ENCODE data around the gene BAK1. TPM values are rescaled to one million over a fixed set of nuclear protein-coding genes. Genes with fewer than 3 reads are reported as not detected.
A peak's percentile ranks its signal among the peaks of the same experiment; 100 is the strongest.

The BAK1 gene
- total RNA-seq, 1 experiment from 2014 or later: 23.7 TPM

- H3K9me2 ChIP-seq (replicated peaks; ENCODE audit: low read length): no peaks in the 10 kb centered on the region
- POLR2A ChIA-PET (ENCODE audit: unreplicated experiment): interaction anchor here (0.5 kb wide), 1 partner anchor 44 kb away, joined by 3 read pairs; no protein-coding TSS in a partner anchor
- peak overlapping the region; percentile 73 for H3K4me3 ChIP-seq (ENCODE audit: low read length)
- ATAC-seq: peak; percentile 86
- BruUV-seq (replicated peaks): TSS peak; percentile 22
- no peaks in the 10 kb centered on the region for H3F3A ChIP-seq (ENCODE audit: low read length, unreplicated experiment)
- TF ChIP-seq CTCF (conservative IDR thresholded peaks at IDR 0.05; ENCODE audit: low read depth, low read length) (no peak), EZH2 (IDR thresholded peaks at IDR 0.05; ENCODE audit: low read length, unreplicated experiment) (no peak), EZH2phosphoT487 (IDR thresholded peaks at IDR 0.05; ENCODE audit: borderline replicate concordance, low read length) (no peak)
- no peaks in the 10 kb centered on the region for H3K79me2 ChIP-seq (ENCODE audit: low read length)
- H3K27me3 ChIP-seq (ENCODE audit: low read length): no peaks in the 10 kb centered on the region
- CTCF ChIA-PET: no interaction called here
- peak overlapping the region; percentile 87 for H2AFZ ChIP-seq (ENCODE audit: low read length)
- no peaks in the 10 kb centered on the region for H4K20me1 ChIP-seq (ENCODE audit: low read length)
- peak; percentile 64 for DNase-seq
- peak overlapping the region; percentile 73 for H3K9ac ChIP-seq (ENCODE audit: low read length)
- peaks cover 21% of the 10 kb centered on the region for H3K4me1 ChIP-seq (ENCODE audit: insufficient read depth, low read length)
- H3K9me3 ChIP-seq (ENCODE audit: low read length): no peaks in the 10 kb centered on the region
- peak overlapping the region; percentile 65 for H3K27ac ChIP-seq (ENCODE audit: low read length)
- peak overlapping the region; percentile 90 for H3K4me2 ChIP-seq (ENCODE audit: low read length)
- intact Hi-C loops (cut with micrococcal nuclease): no loop called here
- H3K36me3 ChIP-seq (ENCODE audit: low read depth, low read length): peaks cover 20% of the 10 kb centered on the region
Observed at GRCh38 chr6:33570806-33571636, 9.1 kb downstream of the BAK1 start.

DNA sequence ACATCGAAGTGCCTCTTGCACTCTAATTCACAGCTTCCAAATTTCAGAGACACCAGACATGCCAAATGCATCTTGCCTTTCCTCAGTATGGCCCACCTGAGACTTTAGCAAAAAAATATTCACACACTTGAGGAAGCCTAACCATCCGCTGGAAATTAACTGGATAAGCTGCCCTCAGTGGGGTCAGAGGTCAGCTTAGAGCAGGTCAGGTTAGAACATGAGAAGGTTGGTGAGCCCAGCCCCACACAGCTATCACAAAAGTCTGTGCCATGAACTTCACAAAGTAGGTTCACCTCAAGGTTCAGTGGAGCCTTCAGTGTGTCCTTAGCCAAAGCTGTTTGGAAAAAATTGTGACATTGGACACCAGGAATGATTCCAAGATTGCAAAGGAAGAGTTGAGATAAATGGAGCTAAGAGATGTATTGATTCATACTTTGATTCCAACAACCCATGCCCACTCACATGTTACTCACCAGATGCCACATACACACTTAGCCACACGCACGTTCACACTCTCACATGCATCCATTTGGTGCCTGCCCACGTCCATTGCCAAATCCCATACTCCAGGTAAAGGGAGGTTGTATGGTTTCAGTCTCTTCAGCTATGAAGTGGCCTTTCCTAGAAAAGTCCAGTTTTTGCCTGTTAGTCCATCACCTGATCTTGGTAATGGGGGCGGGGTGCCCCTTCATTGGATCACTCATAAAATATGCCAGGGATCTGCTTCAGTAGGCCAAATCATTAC lies 11.1 kb downstream of the BAK1 start:
- no peak overlapping the region for H2AFZ ChIP-seq (ENCODE audit: low read length)
- H3K9me2 ChIP-seq (replicated peaks; ENCODE audit: low read length): no peaks in the 10 kb centered on the region
- no peak for TF ChIP-seq CTCF (conservative IDR thresholded peaks at IDR 0.05; ENCODE audit: low read depth, low read length)
- BruUV-seq (replicated peaks): no TSS peak
- no peak for DNase-seq
- no peaks in the 10 kb centered on the region for H3F3A ChIP-seq (ENCODE audit: low read length, unreplicated experiment)
- intact Hi-C loops (cut with micrococcal nuclease): no loop called here
- ATAC-seq: no peak
- H3K4me3 ChIP-seq (ENCODE audit: low read length): no peak overlapping the region
- H3K4me2 ChIP-seq (ENCODE audit: low read length): no peak overlapping the region
- ChIA-PET CTCF (no interaction called here), POLR2A (ENCODE audit: unreplicated experiment) (no interaction called here)
- peaks cover 21% of the 10 kb centered on the region for H3K4me1 ChIP-seq (ENCODE audit: insufficient read depth, low read length)
- no peaks in the 10 kb centered on the region for H4K20me1 ChIP-seq (ENCODE audit: low read length)
- no peaks in the 10 kb centered on the region for H3K9me3 ChIP-seq (ENCODE audit: low read length)
- H3K27ac ChIP-seq (ENCODE audit: low read length): no peak overlapping the region
- H3K9ac ChIP-seq (ENCODE audit: low read length): no peak overlapping the region
- H3K27me3 ChIP-seq (ENCODE audit: low read length): no peaks in the 10 kb centered on the region
- peaks cover 4% of the 10 kb centered on the region; the same call in 1 of the 2 replicates for H3K36me3 ChIP-seq (ENCODE audit: low read depth, low read length)
- no peaks in the 10 kb centered on the region for H3K79me2 ChIP-seq (ENCODE audit: low read length)

DNA sequence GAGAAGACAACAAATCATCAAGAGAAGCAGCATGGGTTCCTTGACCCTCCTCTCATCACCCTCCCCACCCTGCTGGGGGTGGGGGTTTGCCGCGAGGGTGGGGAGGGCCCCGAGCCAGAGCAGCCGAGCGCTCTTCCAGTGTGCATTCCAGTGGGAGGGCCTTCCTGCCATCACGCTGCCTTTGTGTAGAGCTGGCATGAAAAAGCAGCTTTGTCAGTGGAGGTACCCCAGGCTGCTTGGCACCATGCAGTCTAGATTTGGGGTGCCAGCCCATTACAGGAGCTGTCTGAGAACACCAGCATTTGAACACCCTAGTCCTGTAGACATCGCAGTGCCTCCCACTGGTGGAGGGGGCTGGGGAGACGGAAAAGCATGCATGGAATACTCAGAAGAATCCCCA lies 12.2 kb downstream of the BAK1 start:
- CTCF ChIA-PET: no interaction called here
- no peaks in the 10 kb centered on the region for H3K9me2 ChIP-seq (replicated peaks; ENCODE audit: low read length)
- POLR2A ChIA-PET (ENCODE audit: unreplicated experiment): no interaction called here
- no peaks in the 10 kb centered on the region for H4K20me1 ChIP-seq (ENCODE audit: low read length)
- peaks cover 21% of the 10 kb centered on the region for H3K4me1 ChIP-seq (ENCODE audit: insufficient read depth, low read length)
- H3K9ac ChIP-seq (ENCODE audit: low read length): no peak overlapping the region
- ATAC-seq: no peak
- H3K27ac ChIP-seq (ENCODE audit: low read length): no peak overlapping the region
- no peaks in the 10 kb centered on the region for H3K9me3 ChIP-seq (ENCODE audit: low read length)
- TF ChIP-seq CTCF (conservative IDR thresholded peaks at IDR 0.05; ENCODE audit: low read depth, low read length): no peak
- no peak for TF ChIP-seq EZH2phosphoT487 (IDR thresholded peaks at IDR 0.05; ENCODE audit: borderline replicate concordance, low read length)
- TF ChIP-seq EZH2 (IDR thresholded peaks at IDR 0.05; ENCODE audit: low read length, unreplicated experiment): no peak
- no peak overlapping the region for H2AFZ ChIP-seq (ENCODE audit: low read length)
- intact Hi-C loops (cut with micrococcal nuclease): no loop called here
- no peaks in the 10 kb centered on the region for H3K27me3 ChIP-seq (ENCODE audit: low read length)
- H3K36me3 ChIP-seq (ENCODE audit: low read depth, low read length): peaks cover 4% of the 10 kb centered on the region; the same call in 1 of the 2 replicates
- no peaks in the 10 kb centered on the region for H3F3A ChIP-seq (ENCODE audit: low read length, unreplicated experiment)
- no TSS peak for BruUV-seq (replicated peaks)
- H3K4me2 ChIP-seq (ENCODE audit: low read length): no peak overlapping the region
- no peak for DNase-seq
- no peaks in the 10 kb centered on the region for H3K79me2 ChIP-seq (ENCODE audit: low read length)
- H3K4me3 ChIP-seq (ENCODE audit: low read length): no peak overlapping the region

Data from PC-3 (cell line).